ENCODE data around the gene OR2G6.
"Not testable (repeated sequence)": the region's sequence is repeated elsewhere in the genome, so short reads cannot be mapped to it uniquely, and the experiment has no call there.

GRCh38 chr1:248547383-248547782 lies 39.5 kb downstream of the OR2G6 start:
- TF ChIP-seq CTCF (IDR thresholded peaks at IDR 0.05; ENCODE audit: insufficient read depth, low read length, poor library complexity, severe bottlenecking); EZH2phosphoT487 (conservative IDR thresholded peaks at IDR 0.05; ENCODE audit: low read length): not testable (repeated sequence)
